Measurements from ENCODE around the gene TCEA2.
A peak's percentile ranks its signal among the peaks of the same experiment; 100 is the strongest.

TCEA2 gene

GRCh38 chr20:64065062-64065973 is 2.3 kb downstream of the TCEA2 start:
- no peak for DNase-seq (ENCODE audit: low read depth)

- peak; percentile 83 for DNase-seq (ENCODE audit: low read depth)
Observed at GRCh38 chr20:64065974-64066343, 3.0 kb downstream of the TCEA2 start.

GRCh38 chr20:64067005-64067632 is 4.1 kb downstream of the TCEA2 start:
- no peak for DNase-seq (ENCODE audit: low read depth)

GRCh38 chr20:64067733-64068307 is 4.8 kb downstream of the TCEA2 start:
- DNase-seq (ENCODE audit: low read depth), result no peak

GRCh38 chr20:64068386-64069208 is 5.6 kb downstream of the TCEA2 start:
- DNase-seq (ENCODE audit: low read depth), result no peak

- DNase-seq (ENCODE audit: low read depth), result no peak
Observed at GRCh38 chr20:64069209-64069613, 6.2 kb downstream of the TCEA2 start.

GRCh38 chr20:64069614-64070243 is 6.7 kb downstream of the TCEA2 start:
- DNase-seq (ENCODE audit: low read depth), result no peak

GRCh38 chr20:64070244-64070993 is 7.4 kb downstream of the TCEA2 start:
- no peak for DNase-seq (ENCODE audit: low read depth)

GRCh38 chr20:64071341-64072332 is 8.6 kb downstream of the TCEA2 start:
- DNase-seq (ENCODE audit: low read depth), result no peak

- DNase-seq (ENCODE audit: low read depth), result no peak
Observed at GRCh38 chr20:64072498-64073063, 9.6 kb downstream of the TCEA2 start.

GRCh38 chr20:64073476-64074183 is 10.6 kb downstream of the TCEA2 start:
- DNase-seq (ENCODE audit: low read depth), result no peak

- DNase-seq (ENCODE audit: low read depth), result no peak
Observed at GRCh38 chr20:64074184-64074789, 11.3 kb downstream of the TCEA2 start.

- no peak for DNase-seq (ENCODE audit: low read depth)
Observed at GRCh38 chr20:64074963-64075362, 12.0 kb downstream of the TCEA2 start.

GRCh38 chr20:64075556-64075955 is 12.6 kb downstream of the TCEA2 start:
- no peak for DNase-seq (ENCODE audit: low read depth)

- DNase-seq (ENCODE audit: low read depth), result no peak
Observed at GRCh38 chr20:64076061-64076997, 13.3 kb downstream of the TCEA2 start.

GRCh38 chr20:64077094-64077493 is 14.1 kb downstream of the TCEA2 start:
- no peak for DNase-seq (ENCODE audit: low read depth)

- no peak for DNase-seq (ENCODE audit: low read depth)
Observed at GRCh38 chr20:64077541-64077875, 14.5 kb downstream of the TCEA2 start.
